ENCODE measurements around the gene SEL1L3. TPM values are rescaled to one million over a fixed set of nuclear protein-coding genes. Genes with fewer than 3 reads are reported as not detected.

The SEL1L3 gene
- total and polyA plus RNA-seq, 12 donors, result 1.7 to 23.7 (median 4.9) TPM

GRCh38 chr4:25702848-25703247 is 159.9 kb downstream of the SEL1L3 start:
- no peak for DNase-seq
- H3K4me1 ChIP-seq (replicated peaks in 1 of 2), result no peaks in the 10 kb centered on the region
- H3K36me3 ChIP-seq (replicated peaks in 1 of 2), result no peaks in the 10 kb centered on the region
- 64 to 68% (median 65%) methylated on average over 5 of the region's 5 CpGs for WGBS, 4 donors
- no peaks in the 10 kb centered on the region for H3K27me3 ChIP-seq
- intact Hi-C loops (cut with DNase I), result no loop called here
- H3K27ac ChIP-seq, result no peak overlapping the region
- no peaks in the 10 kb centered on the region for H3K9me3 ChIP-seq (replicated peaks in 1 of 3)
- no peak overlapping the region for H3K4me3 ChIP-seq
- TF ChIP-seq CTCF (IDR thresholded peaks at IDR 0.05) (no peak), POLR2A (IDR thresholded peaks at IDR 0.05) (no peak)

GRCh38 chr4:25700661-25701060 is 162.1 kb downstream of the SEL1L3 start:
- H3K9me3 ChIP-seq (replicated peaks in 1 of 3), result no peaks in the 10 kb centered on the region
- no peak overlapping the region for H3K4me3 ChIP-seq
- no peak for DNase-seq
- 77 to 85% (median 81%) methylated on average over 4 of the region's 4 CpGs for WGBS, 4 donors
- H3K36me3 ChIP-seq (replicated peaks in 1 of 2), result no peaks in the 10 kb centered on the region
- H3K4me1 ChIP-seq (replicated peaks in 1 of 2), result no peaks in the 10 kb centered on the region
- no peak overlapping the region for H3K27ac ChIP-seq
- intact Hi-C loops (cut with DNase I), result no loop called here
- TF ChIP-seq CTCF (IDR thresholded peaks at IDR 0.05) (no peak), POLR2A (IDR thresholded peaks at IDR 0.05) (no peak)
- H3K27me3 ChIP-seq, result no peaks in the 10 kb centered on the region

- H3K4me3 ChIP-seq, result no peak overlapping the region
These were observed 165.3 kb downstream of the SEL1L3 start for GRCh38 chr4:25697516-25697915.

More at GRCh38 chr4:25697516-25697915, 165.3 kb downstream of the SEL1L3 start:
- Histone ChIP-seq H3K9me3 (replicated peaks in 1 of 3) (no peaks in the 10 kb centered on the region), H3K27me3 (no peaks in the 10 kb centered on the region), H3K36me3 (replicated peaks in 1 of 2) (no peaks in the 10 kb centered on the region), H3K27ac (no peak overlapping the region), H3K4me1 (replicated peaks in 1 of 2) (no peaks in the 10 kb centered on the region)
- 76 to 81% (median 78%) methylated on average over 5 of the region's 5 CpGs for WGBS, 4 donors
- DNase-seq, result no peak
- TF ChIP-seq CTCF (IDR thresholded peaks at IDR 0.05) (no peak), POLR2A (IDR thresholded peaks at IDR 0.05) (no peak)
- intact Hi-C loops (cut with DNase I), result no loop called here

Small RNAs within 50 kb of the gene (small RNA-seq; reads per million reads assigned to genes)
- gene MTND4LP22, result 0 reads per million in 2 donors

Other genes with a start within 250 kb of the SEL1L3 start
- gene SLC34A2, start 207.1 kb downstream of the SEL1L3 start, total RNA-seq, result 1 to 10 TPM in 2 of 9 donors, not detected in 7; 1.9 to 2.3 TPM
- under 1 TPM in 1 of 3 donors, not detected in 2; 0.20 TPM for gene SLC34A2, start 207.1 kb downstream of the SEL1L3 start, polyA plus RNA-seq
- 10 to 100 TPM; 32.7 to 80.5 (median 43.2) TPM for gene SMIM20, start 51.2 kb upstream of the SEL1L3 start, total RNA-seq
- gene SMIM20, start 51.2 kb upstream of the SEL1L3 start, polyA plus RNA-seq, result 10 to 100 TPM; 22.9 to 52.9 (median 28.6) TPM